Measurements from ENCODE around the gene MAD1L1.

DNA sequence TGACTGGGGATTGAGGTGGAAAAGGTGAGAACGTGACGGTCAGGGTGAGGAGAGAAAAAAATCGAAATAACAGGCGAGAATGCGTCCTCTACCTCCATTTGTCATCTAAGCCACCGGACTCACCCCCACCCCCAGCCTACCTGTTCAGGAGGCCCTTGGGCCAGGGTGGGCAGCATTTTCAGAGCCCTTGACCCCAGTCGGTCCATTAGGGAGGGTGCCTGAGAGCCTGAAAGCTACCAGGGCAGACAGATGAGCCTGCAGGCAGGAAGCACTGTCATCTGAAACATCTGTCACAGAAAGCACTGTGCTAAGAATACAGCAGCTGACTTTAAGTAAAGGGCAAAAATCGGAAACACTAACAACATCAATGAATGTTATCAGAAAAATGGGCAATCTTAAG, 47.0 kb downstream of the MAD1L1 start:
- TF ChIP-seq, protein P1, sequence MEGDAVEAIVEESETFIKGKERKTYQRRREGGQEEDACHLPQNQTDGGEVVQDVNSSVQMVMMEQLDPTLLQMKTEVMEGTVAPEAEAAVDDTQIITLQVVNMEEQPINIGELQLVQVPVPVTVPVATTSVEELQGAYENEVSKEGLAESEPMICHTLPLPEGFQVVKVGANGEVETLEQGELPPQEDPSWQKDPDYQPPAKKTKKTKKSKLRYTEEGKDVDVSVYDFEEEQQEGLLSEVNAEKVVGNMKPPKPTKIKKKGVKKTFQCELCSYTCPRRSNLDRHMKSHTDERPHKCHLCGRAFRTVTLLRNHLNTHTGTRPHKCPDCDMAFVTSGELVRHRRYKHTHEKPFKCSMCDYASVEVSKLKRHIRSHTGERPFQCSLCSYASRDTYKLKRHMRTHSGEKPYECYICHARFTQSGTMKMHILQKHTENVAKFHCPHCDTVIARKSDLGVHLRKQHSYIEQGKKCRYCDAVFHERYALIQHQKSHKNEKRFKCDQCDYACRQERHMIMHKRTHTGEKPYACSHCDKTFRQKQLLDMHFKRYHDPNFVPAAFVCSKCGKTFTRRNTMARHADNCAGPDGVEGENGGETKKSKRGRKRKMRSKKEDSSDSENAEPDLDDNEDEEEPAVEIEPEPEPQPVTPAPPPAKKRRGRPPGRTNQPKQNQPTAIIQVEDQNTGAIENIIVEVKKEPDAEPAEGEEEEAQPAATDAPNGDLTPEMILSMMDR (IDR thresholded peaks at IDR 0.05) = no peak
- TF ChIP-seq POLR2A (IDR thresholded peaks at IDR 0.05) = no peak
